GM19240 (cell line): Measurements from ENCODE around the gene ZNF565.
"Not testable (repeated sequence)": the region's sequence is repeated elsewhere in the genome, so short reads cannot be mapped to it uniquely, and the experiment has no call there.

Experiments used
- DNase-seq: peaks from one replicate; pipeline ENCODE4 v3.0.0; 2011; ENCODE audit warnings: low spot score; ENCODE audit not compliant: insufficient read length

Gene ZNF565

GRCh38 chr19:36212895-36213294 is 1.6 kb downstream of the ZNF565 start:
- DNase-seq, result no peak

- no peak for DNase-seq
Observed at GRCh38 chr19:36210497-36210896, 4.0 kb downstream of the ZNF565 start.

GRCh38 chr19:36209372-36209771 is 5.1 kb downstream of the ZNF565 start:
- DNase-seq, result no peak

GRCh38 chr19:36207605-36208252 is 6.7 kb downstream of the ZNF565 start:
- DNase-seq, result no peak

GRCh38 chr19:36203293-36203692 is 11.2 kb downstream of the ZNF565 start:
- DNase-seq, result no peak

- DNase-seq, result no peak
Observed at GRCh38 chr19:36201684-36202083, 12.8 kb downstream of the ZNF565 start.

- no peak for DNase-seq
Observed at GRCh38 chr19:36198119-36198518, 16.3 kb downstream of the ZNF565 start.

GRCh38 chr19:36196249-36196648 is 18.2 kb downstream of the ZNF565 start:
- no peak for DNase-seq

- not testable (repeated sequence) for DNase-seq
Observed at GRCh38 chr19:36186722-36187121, 27.7 kb downstream of the ZNF565 start.

- no peak for DNase-seq
Observed at GRCh38 chr19:36183245-36183628, 31.2 kb downstream of the ZNF565 start.

GRCh38 chr19:36182612-36183244 is 31.7 kb downstream of the ZNF565 start:
- no peak for DNase-seq

GRCh38 chr19:36179077-36179476 is 35.4 kb downstream of the ZNF565 start:
- DNase-seq, result not testable (repeated sequence)

GRCh38 chr19:36173846-36174245 is 40.6 kb downstream of the ZNF565 start:
- DNase-seq, result not testable (repeated sequence)

GRCh38 chr19:36172852-36173251 is 41.6 kb downstream of the ZNF565 start:
- no peak for DNase-seq

- no peak for DNase-seq
Observed at GRCh38 chr19:36169084-36169760, 45.2 kb downstream of the ZNF565 start.

GRCh38 chr19:36163813-36164212 is 50.7 kb downstream of the ZNF565 start:
- DNase-seq, result no peak

GRCh38 chr19:36160821-36161596 is 53.5 kb downstream of the ZNF565 start:
- no peak for DNase-seq

GRCh38 chr19:36153126-36153525 is 61.3 kb downstream of the ZNF565 start:
- DNase-seq, result no peak

- no peak for DNase-seq
Observed at GRCh38 chr19:36152352-36153091, 61.9 kb downstream of the ZNF565 start, which contains the start of gene COX7A1. TSS of gene COX7A1 (minus strand) at chr19:36152447. CDS start at chr19:36152407, 40 bp downstream.

GRCh38 chr19:36152019-36152351 is 62.5 kb downstream of the ZNF565 start:
- no peak for DNase-seq
